Measurements from ENCODE around the gene EPS15. TPM values are rescaled to one million over a fixed set of nuclear protein-coding genes. Genes with fewer than 3 reads are reported as not detected.

EPS15 gene
- total and polyA plus RNA-seq, 9 donors = 20.9 to 84.0 (median 68.4) TPM

DNA sequence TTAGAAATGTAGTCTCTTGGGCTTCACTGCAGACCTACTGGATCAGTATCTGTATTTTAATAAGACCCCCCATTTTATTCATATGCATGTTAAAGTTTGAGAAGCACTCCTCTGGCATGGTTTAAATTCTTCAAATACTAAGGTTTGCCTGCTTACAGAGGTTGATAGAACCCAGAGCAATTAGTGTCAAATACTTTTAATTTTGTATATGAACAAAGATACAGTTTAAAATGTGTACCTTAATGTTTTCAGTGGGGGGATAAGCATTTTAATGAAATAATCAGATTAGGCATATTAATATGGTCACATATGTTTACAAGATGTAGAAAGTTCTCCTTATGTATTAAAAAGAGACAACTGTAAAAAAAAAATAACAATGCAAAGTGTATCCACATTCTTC lies 40.4 kb upstream of the EPS15 start:
- no peak for DNase-seq
- Histone ChIP-seq H3K27me3 (no peaks in the 10 kb centered on the region), H3K9me3 (no peaks in the 10 kb centered on the region), H3K4me1 (ENCODE audit: insufficient read depth) (no peaks in the 10 kb centered on the region), H3K27ac (no peak overlapping the region), H3K36me3 (no peaks in the 10 kb centered on the region), H3K4me3 (no peak overlapping the region)
- intact Hi-C loops (cut with DNase I) = no loop called here
- no peak for TF ChIP-seq POLR2A (IDR thresholded peaks at IDR 0.05)
- TF ChIP-seq, protein P1, sequence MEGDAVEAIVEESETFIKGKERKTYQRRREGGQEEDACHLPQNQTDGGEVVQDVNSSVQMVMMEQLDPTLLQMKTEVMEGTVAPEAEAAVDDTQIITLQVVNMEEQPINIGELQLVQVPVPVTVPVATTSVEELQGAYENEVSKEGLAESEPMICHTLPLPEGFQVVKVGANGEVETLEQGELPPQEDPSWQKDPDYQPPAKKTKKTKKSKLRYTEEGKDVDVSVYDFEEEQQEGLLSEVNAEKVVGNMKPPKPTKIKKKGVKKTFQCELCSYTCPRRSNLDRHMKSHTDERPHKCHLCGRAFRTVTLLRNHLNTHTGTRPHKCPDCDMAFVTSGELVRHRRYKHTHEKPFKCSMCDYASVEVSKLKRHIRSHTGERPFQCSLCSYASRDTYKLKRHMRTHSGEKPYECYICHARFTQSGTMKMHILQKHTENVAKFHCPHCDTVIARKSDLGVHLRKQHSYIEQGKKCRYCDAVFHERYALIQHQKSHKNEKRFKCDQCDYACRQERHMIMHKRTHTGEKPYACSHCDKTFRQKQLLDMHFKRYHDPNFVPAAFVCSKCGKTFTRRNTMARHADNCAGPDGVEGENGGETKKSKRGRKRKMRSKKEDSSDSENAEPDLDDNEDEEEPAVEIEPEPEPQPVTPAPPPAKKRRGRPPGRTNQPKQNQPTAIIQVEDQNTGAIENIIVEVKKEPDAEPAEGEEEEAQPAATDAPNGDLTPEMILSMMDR (IDR thresholded peaks at IDR 0.05) = no peak
- no peak for TF ChIP-seq EP300 (IDR thresholded peaks at IDR 0.05)

DNA sequence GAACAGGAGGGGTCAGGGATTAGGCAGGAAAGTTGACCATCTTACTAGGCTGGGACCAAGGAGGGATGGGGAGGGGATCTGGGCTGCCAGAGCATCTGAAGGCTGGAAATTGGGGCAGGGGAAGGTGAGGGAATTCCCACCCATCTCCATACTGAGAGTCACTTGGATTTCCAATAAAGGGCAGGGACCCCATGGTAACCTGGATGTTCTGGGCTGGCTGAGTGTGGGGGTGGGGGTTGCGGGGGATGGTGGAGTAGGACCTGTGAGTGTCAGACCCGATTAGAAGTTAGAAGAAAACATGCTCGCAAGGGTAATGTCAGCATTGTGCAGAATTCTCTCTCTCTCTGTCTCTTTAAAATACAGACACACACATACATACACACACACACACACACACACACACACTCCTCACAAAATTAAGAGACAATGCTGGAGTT lies 40.0 kb upstream of the EPS15 start:
- no peaks in the 10 kb centered on the region for H3K4me1 ChIP-seq (ENCODE audit: insufficient read depth)
- WGBS, 3 donors = 50 to 54% (median 54%) methylated on average over 3 of the region's 3 CpGs
- H3K9me3 ChIP-seq = no peaks in the 10 kb centered on the region
- intact Hi-C loops (cut with DNase I) = no loop called here
- no peak overlapping the region for H3K4me3 ChIP-seq
- no peaks in the 10 kb centered on the region for H3K27me3 ChIP-seq
- H3K27ac ChIP-seq = no peak overlapping the region
- TF ChIP-seq POLR2A (IDR thresholded peaks at IDR 0.05) = no peak
- no peak for TF ChIP-seq EP300 (IDR thresholded peaks at IDR 0.05)
- TF ChIP-seq, protein P1 (IDR thresholded peaks at IDR 0.05) = no peak
- no peaks in the 10 kb centered on the region for H3K36me3 ChIP-seq
- DNase-seq = no peak

DNA sequence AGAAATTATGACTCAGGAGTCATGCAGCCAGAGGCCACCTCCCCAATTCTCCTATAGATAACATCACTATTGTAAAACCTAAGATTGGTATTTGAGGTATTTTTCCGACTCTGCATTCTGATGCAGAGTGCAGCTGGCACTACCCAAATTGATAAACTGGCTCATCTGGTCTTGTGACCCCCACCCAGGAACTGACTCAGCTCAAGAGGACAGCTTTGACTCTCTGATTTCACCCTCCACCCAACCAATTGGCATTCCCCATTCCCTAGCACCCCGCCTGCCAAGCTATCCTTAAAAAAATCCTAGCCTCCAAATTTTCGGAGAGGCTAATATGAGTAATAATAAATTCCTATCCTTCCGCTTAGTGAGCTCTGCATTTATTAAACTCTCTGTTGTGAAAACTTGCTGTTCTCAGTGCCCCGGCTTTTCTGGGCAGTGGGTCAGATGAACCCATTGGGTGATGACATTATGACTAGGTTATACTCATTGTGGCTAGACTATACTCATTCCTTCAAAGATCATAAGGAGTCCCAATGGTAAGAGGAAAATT lies 39.4 kb upstream of the EPS15 start:
- H3K27ac ChIP-seq = no peak overlapping the region
- no peak overlapping the region for H3K4me3 ChIP-seq
- intact Hi-C loops (cut with DNase I) = no loop called here
- no peak for TF ChIP-seq EP300 (IDR thresholded peaks at IDR 0.05)
- no peak for TF ChIP-seq POLR2A (IDR thresholded peaks at IDR 0.05)
- TF ChIP-seq, protein P1 (IDR thresholded peaks at IDR 0.05) = no peak
- H3K4me1 ChIP-seq (ENCODE audit: insufficient read depth) = no peaks in the 10 kb centered on the region
- no peak for DNase-seq
- H3K9me3 ChIP-seq = no peaks in the 10 kb centered on the region
- no peaks in the 10 kb centered on the region for H3K36me3 ChIP-seq
- WGBS, 3 donors = 79 to 86% (median 80%) methylated on average over 5 of the region's 5 CpGs
- H3K27me3 ChIP-seq = no peaks in the 10 kb centered on the region

DNA sequence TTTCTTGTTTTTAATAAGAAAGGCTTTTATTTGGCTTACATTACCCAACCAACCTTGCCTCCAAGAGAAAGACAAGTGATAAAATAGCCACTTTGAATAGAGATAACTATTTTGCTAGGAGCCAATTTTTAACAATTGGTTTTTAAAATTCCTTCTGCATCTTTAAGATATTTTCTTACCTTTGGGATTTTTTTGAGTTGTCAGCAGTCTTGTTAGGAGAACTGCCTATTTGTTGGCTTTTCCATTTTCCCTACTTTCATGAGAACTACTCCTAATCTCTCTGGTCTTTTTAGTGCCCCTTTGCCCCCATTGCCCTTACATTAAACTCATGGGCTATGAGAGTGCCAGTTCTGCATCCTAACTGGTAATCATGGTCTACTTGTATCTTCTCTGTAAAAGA lies 38.1 kb upstream of the EPS15 start:
- DNase-seq = no peak
- no peaks in the 10 kb centered on the region for H3K36me3 ChIP-seq
- H3K27ac ChIP-seq = no peak overlapping the region
- H3K4me1 ChIP-seq (ENCODE audit: insufficient read depth) = no peaks in the 10 kb centered on the region
- H3K27me3 ChIP-seq = no peaks in the 10 kb centered on the region
- no peak for TF ChIP-seq EP300 (IDR thresholded peaks at IDR 0.05)
- TF ChIP-seq, protein P1 (IDR thresholded peaks at IDR 0.05) = no peak
- no peak overlapping the region for H3K4me3 ChIP-seq
- H3K9me3 ChIP-seq = no peaks in the 10 kb centered on the region
- intact Hi-C loops (cut with DNase I) = no loop called here

Data from ovary (tissue), 9 donors.